ENCODE measurements around the gene HMGCS2. TPM values are rescaled to one million over a fixed set of nuclear protein-coding genes. Genes with fewer than 3 reads are reported as not detected.

Gene HMGCS2
- total RNA-seq, 2 donors from 2014 or later, result not detected

Other genes with a start within 250 kb of the HMGCS2 start
- gene ZNF697, start 120.6 kb downstream of the HMGCS2 start, total RNA-seq, result under 1 TPM in 1 of 2 donors, not detected in 1; 0.06 TPM
- gene PHGDH, start 57.0 kb downstream of the HMGCS2 start, total RNA-seq, result 10 to 100 TPM; 11.6 to 27.5 TPM
- 1 to 10 TPM in 1 of 2 donors, not detected in 1; 1.4 TPM for gene REG4, start 42.6 kb upstream of the HMGCS2 start, total RNA-seq
- not detected for gene ADAM30, start 127.6 kb upstream of the HMGCS2 start, total RNA-seq